Mesendoderm (in vitro differentiated cells): ENCODE measurements around the gene TSC1.
"Not testable (repeated sequence)": the region's sequence is repeated elsewhere in the genome, so short reads cannot be mapped to it uniquely, and the experiment has no call there.

Experiments used
- DNase-seq: peaks from one replicate; pipeline ENCODE4 v3.0.0; 2013
- H2AK5ac ChIP-seq: 2 replicates; pipeline ENCODE4 v1.6.1; 2013; ENCODE audit warnings: low read length, inconsistent platforms
- H2BK120ac ChIP-seq: 2 replicates; pipeline ENCODE4 v1.6.1; 2013; ENCODE audit warnings: low read depth, mild to moderate bottlenecking, low read length, moderate library complexity, mixed read lengths
- H2BK15ac ChIP-seq: replicated peaks from 2 replicates; pipeline ENCODE4 v1.6.1; 2013; ENCODE audit warnings: low read depth, mild to moderate bottlenecking, moderate library complexity
- H2BK5ac ChIP-seq: 2 replicates; pipeline ENCODE4 v1.6.1; 2013; ENCODE audit warnings: low read length, inconsistent platforms
- H3K18ac ChIP-seq: 2 replicates; pipeline ENCODE4 v1.6.1; 2013; ENCODE audit warnings: mild to moderate bottlenecking, low read length, mixed read lengths
- H3K23ac ChIP-seq: one replicate; pipeline ENCODE4 v1.6.1; 2013; ENCODE audit warnings: low read length
- H3K27ac ChIP-seq: 2 replicates; pipeline ENCODE4 v1.5.1; 2013; ENCODE audit warnings: low read depth, mild to moderate bottlenecking, inconsistent platforms, low read length, moderate library complexity
- H3K27me3 ChIP-seq: 2 replicates; pipeline ENCODE4 v1.6.1; 2013; ENCODE audit warnings: low read length, control low read depth, mild to moderate bottlenecking, inconsistent platforms; ENCODE audit not compliant: insufficient read depth, poor library complexity
- H3K36me3 ChIP-seq: 2 replicates; pipeline ENCODE4 v1.6.1; 2013; ENCODE audit warnings: low read length, inconsistent platforms; ENCODE audit not compliant: control insufficient read depth, insufficient read depth
- H3K4ac ChIP-seq: one replicate; pipeline ENCODE4 v1.6.1; 2013; ENCODE audit warnings: low read depth, mild to moderate bottlenecking, low read length, moderate library complexity
- H3K4me1 ChIP-seq: 2 replicates; pipeline ENCODE4 v1.6.1; 2013; ENCODE audit warnings: low read depth, low read length, inconsistent platforms; ENCODE audit not compliant: control insufficient read depth
- H3K4me2 ChIP-seq: 2 replicates; pipeline ENCODE4 v1.6.1; 2013; ENCODE audit warnings: low read length
- H3K4me3 ChIP-seq: 2 replicates; pipeline ENCODE4 v1.5.1; 2013; ENCODE audit warnings: mild to moderate bottlenecking, low read length
- H3K56ac ChIP-seq: one replicate; pipeline ENCODE4 v1.6.1; 2013; ENCODE audit warnings: low read length
- H3K79me1 ChIP-seq: 2 replicates; pipeline ENCODE4 v1.6.1; 2013; ENCODE audit warnings: low read length, inconsistent platforms
- H3K79me2 ChIP-seq: 2 replicates; pipeline ENCODE4 v1.6.1; 2013; ENCODE audit warnings: mild to moderate bottlenecking, low read length; ENCODE audit not compliant: control insufficient read depth, insufficient read depth
- H3K9ac ChIP-seq: 2 replicates; pipeline ENCODE4 v1.6.1; 2013; ENCODE audit warnings: low read length, inconsistent platforms
- H4K5ac ChIP-seq: one replicate; pipeline ENCODE4 v1.6.1; 2013; ENCODE audit warnings: low read length
- H4K8ac ChIP-seq: one replicate; pipeline ENCODE4 v1.6.1; 2013; ENCODE audit warnings: low read depth, mild to moderate bottlenecking, control low read depth, low read length, moderate library complexity
- WGBS: extraction: QIAGEN DNeasy Blood & Tissue Kit; methylation state at CpG from one replicate; pipeline ENCODE4 v1.1.7; 2013; ENCODE audit warnings: low lambda C conversion rate, missing lambda C conversion rate; ENCODE audit not compliant: insufficient coverage; ENCODE audit errors: extremely low coverage; 5-methylcytosine and 5-hydroxymethylcytosine counted together

TSC1 gene

GRCh38 chr9:132973166-132973565, 28.8 kb upstream of the TSC1 start:
- Histone ChIP-seq H3K27ac (no peak overlapping the region), H3K4me3 (no peak overlapping the region), H4K8ac (no peak overlapping the region), H3K4me2 (no peak overlapping the region), H3K9ac (no peak overlapping the region), H3K79me1 (no peaks in the 10 kb centered on the region), H3K4me1 (no peaks in the 10 kb centered on the region), H3K27me3 (no peaks in the 10 kb centered on the region), H3K36me3 (no peaks in the 10 kb centered on the region), H3K79me2 (no peaks in the 10 kb centered on the region), H3K23ac (no peak overlapping the region), H2BK15ac (no peak overlapping the region), H3K18ac (no peak overlapping the region), H4K5ac (no peak overlapping the region), H2BK120ac (no peak overlapping the region), H2BK5ac (no peak overlapping the region), H3K56ac (no peak overlapping the region), H2AK5ac (no peak overlapping the region), H3K4ac (no peak overlapping the region)
- no CpG with 5 or more reads among the region's 18 CpGs for WGBS
- no peak for DNase-seq

- WGBS, result no CpG with 5 or more reads among the region's 16 CpGs
- Histone ChIP-seq H2BK120ac (no peak overlapping the region), H3K18ac (no peak overlapping the region), H3K4me1 (no peaks in the 10 kb centered on the region), H3K79me1 (no peaks in the 10 kb centered on the region), H2BK5ac (no peak overlapping the region), H3K23ac (no peak overlapping the region), H3K79me2 (no peaks in the 10 kb centered on the region), H3K36me3 (no peaks in the 10 kb centered on the region), H4K8ac (no peak overlapping the region), H2BK15ac (no peak overlapping the region), H3K56ac (no peak overlapping the region), H3K9ac (no peak overlapping the region), H2AK5ac (no peak overlapping the region), H4K5ac (no peak overlapping the region), H3K4ac (no peak overlapping the region), H3K27me3 (no peaks in the 10 kb centered on the region), H3K4me2 (no peak overlapping the region), H3K27ac (no peak overlapping the region), H3K4me3 (no peak overlapping the region)
- no peak for DNase-seq
These were observed 26.1 kb upstream of the TSC1 start for GRCh38 chr9:132970324-132971062.

GRCh38 chr9:132969783-132970182, 25.4 kb upstream of the TSC1 start:
- no peak overlapping the region for H2BK5ac ChIP-seq
- DNase-seq, result no peak
- no peak overlapping the region for H3K4me3 ChIP-seq
- no peak overlapping the region for H3K4ac ChIP-seq
- no peaks in the 10 kb centered on the region for H3K36me3 ChIP-seq
- H3K4me1 ChIP-seq, result no peaks in the 10 kb centered on the region
- H4K8ac ChIP-seq, result no peak overlapping the region
- no peaks in the 10 kb centered on the region for H3K79me2 ChIP-seq
- H3K23ac ChIP-seq, result no peak overlapping the region
- no peaks in the 10 kb centered on the region for H3K79me1 ChIP-seq
- no peak overlapping the region for H3K27ac ChIP-seq
- H2AK5ac ChIP-seq, result no peak overlapping the region
- no peak overlapping the region for H3K4me2 ChIP-seq
- no peak overlapping the region for H3K18ac ChIP-seq
- H2BK120ac ChIP-seq, result no peak overlapping the region
- H4K5ac ChIP-seq, result no peak overlapping the region
- H2BK15ac ChIP-seq, result no peak overlapping the region
- no peaks in the 10 kb centered on the region for H3K27me3 ChIP-seq
- no CpG with 5 or more reads among the region's 7 CpGs for WGBS
- H3K56ac ChIP-seq, result no peak overlapping the region
- no peak overlapping the region for H3K9ac ChIP-seq

GRCh38 chr9:132967908-132968307, 23.5 kb upstream of the TSC1 start:
- H3K4me3 ChIP-seq, DNase-seq, H3K18ac ChIP-seq, H3K56ac ChIP-seq, H3K79me1 ChIP-seq, H4K5ac ChIP-seq, H3K4me1 ChIP-seq, H3K79me2 ChIP-seq, H3K36me3 ChIP-seq, H3K4ac ChIP-seq, H3K4me2 ChIP-seq, H4K8ac ChIP-seq, H2BK15ac ChIP-seq, H3K23ac ChIP-seq, H2BK5ac ChIP-seq, H2BK120ac ChIP-seq, H3K9ac ChIP-seq, H3K27me3 ChIP-seq, H3K27ac ChIP-seq, H2AK5ac ChIP-seq: not testable (repeated sequence)
- WGBS, result no CpG with 5 or more reads among the region's 3 CpGs

GRCh38 chr9:132965478-132965877, 21.1 kb upstream of the TSC1 start:
- Histone ChIP-seq H2AK5ac (no peak overlapping the region), H3K4me3 (no peak overlapping the region), H2BK15ac (no peak overlapping the region), H3K4me1 (no peaks in the 10 kb centered on the region), H3K9ac (no peak overlapping the region), H2BK120ac (no peak overlapping the region), H2BK5ac (no peak overlapping the region), H3K79me2 (no peaks in the 10 kb centered on the region), H3K79me1 (no peaks in the 10 kb centered on the region), H3K27ac (no peak overlapping the region), H3K23ac (no peak overlapping the region), H4K5ac (no peak overlapping the region), H3K4me2 (no peak overlapping the region), H3K4ac (no peak overlapping the region), H3K27me3 (no peaks in the 10 kb centered on the region), H3K56ac (no peak overlapping the region), H4K8ac (no peak overlapping the region), H3K36me3 (no peaks in the 10 kb centered on the region), H3K18ac (no peak overlapping the region)
- no CpG with 5 or more reads among the region's 9 CpGs for WGBS
- DNase-seq, result no peak

GRCh38 chr9:132961002-132961401, 16.6 kb upstream of the TSC1 start:
- H2BK15ac ChIP-seq, result no peak overlapping the region

More at GRCh38 chr9:132961002-132961401, 16.6 kb upstream of the TSC1 start:
- Histone ChIP-seq H3K4me2 (no peak overlapping the region), H2AK5ac (no peak overlapping the region), H3K4ac (no peak overlapping the region), H3K18ac (no peak overlapping the region), H4K8ac (no peak overlapping the region), H3K27ac (no peak overlapping the region), H3K23ac (no peak overlapping the region), H4K5ac (no peak overlapping the region), H3K4me1 (no peaks in the 10 kb centered on the region), H3K36me3 (no peaks in the 10 kb centered on the region), H3K79me2 (no peaks in the 10 kb centered on the region), H3K4me3 (no peak overlapping the region), H2BK5ac (no peak overlapping the region), H3K27me3 (no peaks in the 10 kb centered on the region), H2BK120ac (no peak overlapping the region), H3K9ac (no peak overlapping the region), H3K56ac (no peak overlapping the region), H3K79me1 (no peaks in the 10 kb centered on the region)
- no CpG with 5 or more reads among the region's 6 CpGs for WGBS
- no peak for DNase-seq
